Liver (tissue), 3 donors: ENCODE measurements around the gene PLEKHA7.

Experiments
- CTCF ChIP-seq: fragments of 150-350 bp; IDR thresholded peaks from 2 replicates; pipeline ENCODE4 v1.5.1; 2017; ENCODE audit warnings: improper control_type of control experiment, low read depth, low read length; ENCODE audit not compliant: missing input control
- FOXA1 ChIP-seq: IDR thresholded peaks from 2 replicates; pipeline ENCODE4 v1.6.1; 2016; ENCODE audit warnings: antibody characterized with exemption
- GABPA ChIP-seq, 2 donors: IDR thresholded peaks in 1 of 2; conservative IDR thresholded peaks in 1 of 2; 2 replicates each; pipeline ENCODE4 v1.6.1; 2016; ENCODE audit warnings: antibody characterized with exemption in 2 of 2, mild to moderate bottlenecking in 1 of 2, moderate library complexity in 1 of 2
- HNF4G ChIP-seq: IDR thresholded peaks from 2 replicates; pipeline ENCODE4 v1.6.1; 2016; ENCODE audit warnings: antibody characterized with exemption
- REST ChIP-seq: IDR thresholded peaks from 2 replicates; pipeline ENCODE4 v1.6.1; 2016; ENCODE audit warnings: antibody characterized with exemption, mild to moderate bottlenecking
- TAF1 ChIP-seq: conservative IDR thresholded peaks from 2 replicates; pipeline ENCODE4 v1.6.1; 2016; ENCODE audit warnings: antibody characterized with exemption, mild to moderate bottlenecking
- YY1 ChIP-seq: IDR thresholded peaks from 2 replicates; pipeline ENCODE4 v1.6.1; 2016; ENCODE audit warnings: antibody characterized with exemption, mild to moderate bottlenecking
- donor health status: healthy.
- donor health status: healthy.

GRCh38 chr11:16890442-16890841 is 123.8 kb downstream of the PLEKHA7 start:
- TF ChIP-seq CTCF (no peak), YY1 (no peak), REST (no peak), HNF4G (no peak), GABPA (IDR thresholded peaks at IDR 0.05 in 1 of 2, conservative IDR thresholded peaks at IDR 0.05 in 1 of 2) (no peak), TAF1 (no peak), FOXA1 (no peak)
